HG02571 (cell line): ENCODE measurements around the gene FBN3.
"Not testable (repeated sequence)": the region's sequence is repeated elsewhere in the genome, so short reads cannot be mapped to it uniquely, and the experiment has no call there.

Experiments used
- ATAC-seq: cut with Tn5 transposase; IDR thresholded peaks from one replicate; pipeline ENCODE4 v1.9.1; 2021; ENCODE audit warnings: mild to moderate bottlenecking, moderate library complexity; ENCODE audit not compliant: unreplicated experiment

The FBN3 gene

DNA sequence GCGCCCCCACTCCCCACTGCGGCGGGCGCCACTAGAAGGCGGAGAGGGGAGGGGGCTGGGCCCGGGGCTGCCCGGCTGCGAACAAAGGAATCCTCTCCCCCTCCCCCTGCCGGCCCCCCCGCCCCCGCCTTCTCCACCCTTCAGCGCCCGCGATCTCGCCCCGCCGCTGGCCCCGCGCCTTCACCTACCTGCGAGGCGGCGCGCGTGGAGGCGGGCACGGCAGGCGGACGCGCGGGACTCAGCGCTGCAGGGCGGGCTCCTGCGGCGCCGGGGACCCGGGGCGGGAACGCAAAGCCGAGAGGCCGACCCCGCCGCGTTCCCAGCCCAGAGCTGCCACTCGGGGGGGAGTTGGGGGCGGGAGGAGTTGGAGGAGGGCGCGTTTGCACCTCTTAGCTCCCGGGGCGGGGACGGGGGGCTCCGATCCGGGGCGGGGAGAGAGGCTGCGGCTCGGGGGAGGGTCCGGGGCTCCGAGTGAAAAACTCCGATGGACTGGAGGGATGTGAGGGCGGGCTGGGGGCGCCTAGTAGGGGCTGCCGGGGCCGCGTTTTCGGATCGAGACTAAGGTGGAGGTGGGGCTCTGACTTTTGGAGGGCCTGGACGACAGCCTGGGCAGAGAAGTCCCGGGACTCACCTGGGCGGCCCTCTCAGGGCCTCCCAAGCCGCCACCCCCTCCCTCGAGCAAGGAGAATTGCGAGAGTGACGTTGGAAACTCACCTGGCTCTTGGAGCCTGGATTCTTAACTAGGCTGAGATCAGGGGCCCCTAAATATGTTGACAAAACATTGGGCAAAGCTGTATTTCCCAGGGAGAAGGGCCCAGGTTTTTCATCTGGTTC, at the start of gene FBN3:
TSS of gene FBN3 (minus strand) at position 332 of the 834 bp plus-strand sequence. CDS start 2,112 bp downstream, outside the sequence.
- ATAC-seq = no peak

DNA sequence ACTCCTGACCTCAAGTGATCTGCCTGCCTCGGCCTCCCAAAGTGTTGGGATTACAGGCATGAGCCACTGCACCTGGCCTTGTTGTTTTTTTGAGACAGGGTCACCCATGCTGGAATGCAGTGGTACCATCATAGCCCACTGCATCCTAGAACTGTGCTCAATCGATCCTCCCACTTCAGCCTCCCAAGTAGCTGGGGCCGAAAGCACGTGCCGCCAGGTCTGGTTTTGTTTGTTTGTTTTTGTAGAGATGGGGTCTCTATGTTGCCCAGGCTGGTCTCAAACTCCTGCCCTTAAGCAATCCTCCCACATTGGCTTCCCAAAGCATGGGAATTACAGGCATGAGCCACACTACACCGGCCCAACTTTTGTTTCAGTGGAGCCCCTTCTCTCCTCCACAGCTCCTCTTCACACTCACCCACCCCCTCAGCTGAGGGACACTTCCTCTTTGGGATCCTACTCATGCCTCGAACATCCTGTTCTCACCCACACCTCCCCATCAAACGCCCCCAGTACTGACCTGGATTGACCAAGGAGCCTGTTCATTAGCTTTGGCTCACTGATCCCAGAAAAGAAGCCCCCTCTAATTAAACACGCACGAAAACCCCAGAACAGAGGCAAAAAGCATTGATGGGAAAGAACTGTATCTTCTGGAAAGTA, 47.0 kb upstream of the FBN3 start:
- ATAC-seq = no peak

DNA sequence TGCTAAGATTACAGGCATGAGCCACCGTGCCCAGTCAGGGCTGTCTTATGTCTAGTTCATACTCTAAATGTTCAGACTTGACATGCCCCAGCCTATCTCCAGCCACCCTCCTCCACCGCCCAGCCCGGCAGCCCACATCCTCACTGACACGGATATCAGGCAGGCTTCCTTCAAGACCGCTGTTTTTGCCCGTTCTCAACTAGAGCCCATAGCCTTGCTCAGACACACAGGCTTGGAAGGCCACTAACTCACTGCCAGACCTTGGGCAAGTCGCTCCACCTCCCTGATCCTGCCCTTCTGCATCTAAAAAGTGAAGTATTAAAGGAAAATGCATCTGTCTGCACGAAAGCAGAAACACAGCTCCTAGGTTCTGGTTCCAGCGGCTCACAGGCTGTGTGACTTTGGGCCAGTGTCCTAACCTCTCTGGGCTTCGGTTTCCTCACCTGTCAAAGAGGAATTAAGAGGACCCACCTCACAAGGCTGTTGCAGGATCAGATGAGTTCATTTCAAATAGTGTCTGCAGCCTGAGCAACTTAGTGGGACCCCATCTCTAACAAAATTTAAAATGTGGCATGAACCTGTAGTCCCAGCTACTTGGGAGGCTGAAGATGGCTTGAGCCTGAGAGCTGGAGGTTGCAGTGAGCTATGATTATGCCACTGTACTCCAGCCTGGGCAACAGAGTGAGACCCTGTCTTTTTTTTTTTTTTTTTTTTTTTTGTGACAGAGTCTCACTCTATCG, 45.3 kb upstream of the FBN3 start:
- ATAC-seq = no peak

DNA sequence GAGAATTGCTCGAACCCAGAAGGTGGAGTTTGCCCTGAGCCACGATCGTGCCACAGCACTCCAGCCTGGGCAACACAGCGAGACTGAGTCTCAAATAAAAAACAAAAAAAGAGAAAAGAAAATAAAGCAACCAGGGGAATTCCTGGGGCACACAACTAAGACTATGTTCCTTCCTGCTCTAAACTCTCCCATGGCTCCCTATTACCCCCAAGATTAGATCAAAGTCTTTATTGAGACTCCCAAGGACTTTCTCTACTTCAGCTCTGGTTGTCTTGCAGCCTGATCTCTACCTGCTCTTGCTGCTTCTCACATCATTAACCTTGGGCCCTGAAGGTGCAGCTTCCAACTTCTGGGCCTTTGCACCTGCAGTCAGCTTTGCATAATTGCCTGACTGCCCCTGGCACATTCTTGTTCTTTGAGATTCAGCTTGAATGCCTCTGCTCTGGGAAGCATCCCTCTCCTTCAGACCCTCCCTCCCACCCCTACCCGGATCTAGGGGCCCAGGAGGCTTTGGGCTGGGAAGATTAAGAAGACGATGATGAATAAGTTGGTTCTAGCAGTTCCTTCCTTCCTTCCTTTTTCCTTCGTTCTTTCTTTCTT, 42.9 kb upstream of the FBN3 start:
- no peak for ATAC-seq

DNA sequence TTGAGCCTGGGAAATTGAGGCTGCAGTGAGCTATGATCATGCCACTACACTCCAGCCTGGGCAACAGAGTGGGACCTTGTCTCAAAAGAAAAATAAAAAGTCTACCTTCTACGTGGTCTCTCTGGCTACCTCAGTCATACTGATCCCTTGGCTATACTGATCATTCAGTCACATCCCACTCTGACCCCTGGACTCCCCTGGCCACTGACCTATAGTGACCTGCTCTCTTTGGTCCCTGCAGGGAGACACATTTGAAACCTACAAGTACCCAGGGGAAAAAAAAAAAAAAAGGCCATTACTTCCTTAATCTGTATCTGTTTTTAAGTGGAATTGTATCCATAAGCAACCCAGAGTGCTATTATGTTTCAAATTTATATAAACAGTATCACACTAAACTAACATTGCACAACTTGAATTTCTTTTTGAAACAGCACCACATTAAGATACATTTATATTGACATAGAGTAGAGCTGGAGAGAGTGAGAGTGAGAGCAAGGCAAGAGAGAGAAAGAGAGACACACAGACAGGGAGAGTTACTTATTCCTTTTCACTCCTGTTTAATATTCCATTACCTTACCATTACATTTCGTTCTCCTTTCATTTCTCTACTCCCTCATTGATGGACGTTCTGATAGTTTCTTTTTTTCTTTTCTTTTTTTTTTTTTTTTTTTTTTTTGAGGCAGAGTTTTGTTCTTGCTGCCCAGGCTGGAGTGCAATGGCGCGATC, 36.1 kb upstream of the FBN3 start:
- no peak for ATAC-seq

DNA sequence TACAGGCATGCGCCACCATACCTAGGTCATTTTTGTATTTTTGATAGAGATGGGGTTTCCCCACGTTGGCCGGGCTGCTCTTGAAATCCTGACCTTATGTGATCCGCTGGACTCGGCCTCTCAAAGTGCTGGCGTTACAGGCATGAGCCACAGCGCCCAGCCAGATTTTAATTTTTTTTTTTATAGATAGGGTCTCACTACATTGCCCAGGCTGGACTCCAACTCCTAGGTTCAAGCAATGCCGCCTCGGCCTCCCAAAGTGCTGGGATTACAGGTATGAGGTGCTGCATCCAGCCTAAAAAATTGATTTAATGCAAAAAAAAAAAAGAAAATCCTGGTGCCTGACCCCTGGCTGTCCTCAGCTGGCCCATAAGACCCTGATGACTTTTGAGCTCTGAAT, 34.9 kb upstream of the FBN3 start:
- no peak for ATAC-seq

DNA sequence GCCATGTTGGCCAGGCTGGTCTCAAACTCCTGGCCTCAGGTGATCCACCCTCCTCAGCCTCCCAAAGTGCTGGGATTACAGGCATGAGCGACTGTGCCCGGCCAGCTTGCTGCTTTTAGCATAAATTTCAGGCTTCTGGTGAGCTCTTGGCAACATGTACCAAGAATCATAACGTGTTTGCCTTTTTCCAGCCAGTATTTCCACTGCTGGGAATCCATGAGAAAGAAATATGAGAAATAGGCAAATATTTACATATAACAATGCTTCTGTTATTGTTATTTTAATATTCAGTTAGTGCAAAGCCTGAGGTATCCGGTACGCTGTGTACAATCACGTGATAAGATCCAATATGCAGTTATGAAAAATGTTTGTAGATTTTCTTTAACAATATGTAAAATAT, 30.6 kb upstream of the FBN3 start:
- ATAC-seq = no peak

DNA sequence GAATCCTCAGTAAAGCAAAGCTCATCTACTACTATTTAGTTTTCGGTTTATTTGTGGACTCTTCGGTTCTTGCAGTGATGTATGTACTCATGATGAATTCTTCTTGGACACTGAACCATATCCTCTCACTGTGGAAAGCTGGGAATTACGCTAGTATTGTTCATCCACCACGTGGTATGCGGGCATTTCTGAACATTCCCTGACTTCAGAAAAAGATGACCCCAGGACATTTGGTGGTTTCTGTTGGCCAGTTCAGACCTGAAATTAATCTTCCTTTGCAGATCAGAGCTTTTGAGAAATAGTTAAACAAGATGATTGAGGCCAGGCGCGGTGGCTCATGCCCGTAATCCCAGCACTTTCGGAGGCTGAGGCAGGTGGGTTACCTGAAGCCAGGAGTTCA, 25.3 kb upstream of the FBN3 start:
- ATAC-seq = no peak

DNA sequence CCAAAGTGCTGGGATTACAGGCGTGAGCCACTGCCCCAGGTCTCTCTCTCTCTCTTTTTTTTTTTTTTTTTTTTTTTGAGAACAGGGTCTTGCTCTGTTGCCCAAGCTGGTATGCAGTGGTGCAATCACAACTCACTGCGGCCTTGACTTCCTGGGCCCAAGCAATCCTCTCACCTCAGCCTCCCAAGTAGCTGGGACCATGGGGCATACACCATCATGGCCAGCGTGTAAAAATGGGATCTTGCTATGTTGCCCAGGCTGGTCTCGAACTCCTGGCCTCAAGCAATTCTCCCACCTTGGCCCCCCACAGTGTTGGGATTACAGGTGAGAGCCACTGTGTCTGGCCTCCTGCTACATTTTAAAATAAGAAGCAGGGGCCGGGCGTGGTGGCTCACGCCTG, 19.1 kb upstream of the FBN3 start:
- ATAC-seq = no peak

DNA sequence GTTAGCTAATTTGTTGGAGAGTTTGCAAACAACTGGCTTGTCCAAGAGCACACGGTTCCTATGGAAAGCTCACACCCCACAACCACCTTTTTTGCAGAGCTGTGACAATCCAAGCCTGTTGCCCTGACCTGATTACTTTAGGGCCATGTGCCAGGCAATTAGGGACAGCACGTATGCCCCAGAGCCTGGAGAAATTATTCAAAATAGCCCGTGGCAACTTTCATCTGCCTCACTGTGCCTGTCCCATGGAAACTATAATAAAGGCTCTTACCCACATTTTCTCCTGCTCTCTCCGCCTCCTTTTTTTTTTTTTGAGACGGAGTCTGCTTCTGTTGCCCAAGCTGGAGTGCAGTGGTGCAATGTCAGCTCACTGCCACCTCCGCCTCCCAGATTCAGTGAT, 18.6 kb upstream of the FBN3 start:
- ATAC-seq = no peak

DNA sequence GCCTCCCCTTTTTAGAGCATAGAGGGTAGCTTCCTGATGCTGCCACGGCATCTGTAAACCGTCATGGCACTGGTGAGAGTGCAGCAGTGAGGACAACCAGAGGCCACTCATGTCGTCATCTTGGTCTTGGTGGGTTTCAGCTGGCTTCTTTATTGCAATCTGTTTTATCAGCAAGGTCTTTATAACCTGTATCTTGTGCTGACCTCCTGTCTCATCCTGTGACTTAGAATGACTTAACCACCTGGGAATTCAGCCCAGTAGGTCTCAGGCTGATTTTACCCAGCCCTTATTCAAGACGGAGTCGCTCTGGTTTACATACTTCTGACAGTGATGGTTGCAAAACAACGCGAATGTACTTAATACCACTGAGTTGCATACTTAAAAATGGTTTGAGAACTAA, 14.4 kb upstream of the FBN3 start:
- ATAC-seq = no peak

DNA sequence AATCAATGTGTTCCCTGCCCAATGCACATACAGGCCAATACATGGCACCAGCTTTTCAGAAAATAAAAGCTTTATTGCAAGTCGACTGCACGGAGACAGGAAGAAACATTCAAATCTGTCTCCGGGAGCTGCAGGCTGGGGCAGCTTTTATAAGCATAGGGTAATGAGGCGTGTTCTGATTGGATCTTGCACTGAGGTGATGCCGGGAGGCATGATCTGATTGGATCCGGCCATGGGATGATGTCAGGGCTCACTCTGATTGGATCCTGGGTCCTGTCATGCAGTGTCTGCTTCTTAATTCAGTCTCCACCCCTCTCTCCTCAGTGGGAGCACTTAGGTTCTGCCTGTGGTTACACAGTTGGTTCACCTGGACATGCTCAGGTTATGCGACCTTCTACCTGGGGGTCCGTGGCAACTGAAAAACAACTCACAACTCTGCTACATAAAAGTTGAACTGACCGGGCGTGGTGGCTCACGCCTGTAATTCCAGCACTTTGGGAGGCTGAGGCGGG, 11.8 kb upstream of the FBN3 start:
- no peak for ATAC-seq

DNA sequence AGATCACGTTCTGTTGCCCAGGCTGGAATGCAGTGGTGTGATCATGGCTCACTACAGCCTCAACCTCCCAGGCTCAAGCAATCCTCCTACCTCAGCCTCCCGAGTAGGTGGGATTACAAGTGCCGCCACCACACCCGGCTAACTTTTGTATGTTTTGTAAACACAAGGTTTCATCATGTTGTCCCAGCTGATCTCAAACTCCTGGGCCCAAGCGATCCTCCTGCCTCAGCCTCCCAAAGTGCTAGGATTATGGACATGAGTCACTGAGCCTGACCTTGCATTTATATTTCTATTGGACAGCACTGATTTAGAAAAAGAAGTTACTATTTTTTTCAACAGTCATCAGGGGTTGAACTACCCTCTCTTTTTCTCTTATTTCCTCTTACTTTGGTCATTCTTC, 9.9 kb upstream of the FBN3 start:
- not testable (repeated sequence) for ATAC-seq

DNA sequence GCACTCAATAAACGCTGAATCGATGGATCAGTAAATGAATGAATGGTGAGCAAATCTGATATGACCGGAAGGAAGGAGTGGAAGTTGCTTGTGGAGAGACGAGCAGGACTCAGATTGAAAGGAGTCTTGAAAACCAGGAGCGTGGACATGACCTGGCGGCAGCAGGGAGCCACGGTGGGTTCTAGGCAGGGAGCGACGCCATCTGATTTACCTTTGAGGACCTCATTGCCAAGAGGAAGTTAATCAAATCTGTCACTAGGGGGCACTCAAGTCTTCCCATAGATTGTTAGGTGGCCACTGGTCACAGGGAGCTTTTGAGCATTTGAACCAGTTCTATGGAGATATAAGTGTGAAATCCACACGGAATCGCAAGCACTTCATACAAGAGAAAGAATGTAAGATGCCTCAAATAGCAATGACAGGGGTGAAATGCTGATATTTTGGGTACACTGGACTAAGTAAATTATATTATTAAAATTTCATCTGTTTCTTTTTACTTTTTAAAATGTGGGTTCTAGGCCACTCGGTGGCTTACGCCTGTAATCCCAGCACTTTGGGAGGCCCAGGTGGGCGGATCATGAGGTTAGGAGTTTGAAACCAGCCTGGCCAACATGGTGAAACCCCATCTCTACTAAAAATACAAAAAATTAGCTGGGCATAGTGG, 9.2 kb upstream of the FBN3 start:
- ATAC-seq = no peak

DNA sequence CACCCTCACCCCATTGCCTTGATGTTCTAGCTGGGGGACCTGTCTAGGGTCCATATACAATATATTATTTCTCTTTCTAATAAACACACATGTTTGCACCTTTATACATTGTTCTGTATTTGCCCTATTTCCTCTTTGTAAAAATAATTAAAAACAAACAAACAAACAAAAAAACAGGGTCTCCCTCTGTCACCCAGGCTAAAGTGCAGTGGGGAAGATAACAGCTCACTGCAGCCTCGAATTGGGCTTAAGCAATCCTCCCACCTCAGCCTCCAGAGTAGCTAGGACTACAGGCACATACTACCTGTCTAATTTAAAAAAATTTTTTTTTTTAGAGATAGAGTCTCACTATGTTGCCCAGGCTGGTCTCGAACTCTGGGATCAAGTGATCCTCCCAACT, 5.9 kb upstream of the FBN3 start:
- ATAC-seq = no peak

DNA sequence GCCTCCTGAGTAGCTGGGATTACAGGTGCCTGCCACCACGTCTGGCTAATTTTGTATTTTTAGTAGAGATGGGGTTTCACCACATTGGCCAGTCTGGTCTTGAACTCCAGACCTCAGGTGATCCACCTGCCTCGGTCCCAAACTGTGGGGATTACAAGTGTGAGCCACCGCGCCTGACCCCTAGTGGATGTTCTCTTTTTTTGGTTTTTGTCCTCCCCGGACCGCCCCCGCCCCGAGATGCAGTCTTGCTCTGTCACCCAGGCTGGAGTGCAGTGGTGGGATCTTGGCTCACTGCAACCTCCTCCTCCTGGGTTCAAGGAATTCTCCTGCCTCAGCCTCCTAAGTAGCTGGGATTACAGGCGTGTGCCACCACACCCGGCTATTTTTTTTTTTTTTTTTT, 4.6 kb upstream of the FBN3 start:
- not testable (repeated sequence) for ATAC-seq

DNA sequence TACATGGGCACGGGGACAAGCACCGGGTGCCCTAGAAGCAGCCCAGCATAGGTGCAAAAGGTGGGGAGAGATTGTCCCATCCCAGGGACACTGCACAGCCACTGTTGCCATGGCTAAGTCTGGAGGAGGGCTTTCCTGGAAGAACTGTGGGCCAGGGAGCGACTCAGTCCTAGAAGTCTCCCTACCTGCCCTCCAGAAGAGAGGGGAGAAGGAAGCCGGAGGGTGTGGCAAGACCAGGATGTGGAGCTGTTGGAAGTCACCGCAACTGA, 2.3 kb upstream of the FBN3 start:
- no peak for ATAC-seq

DNA sequence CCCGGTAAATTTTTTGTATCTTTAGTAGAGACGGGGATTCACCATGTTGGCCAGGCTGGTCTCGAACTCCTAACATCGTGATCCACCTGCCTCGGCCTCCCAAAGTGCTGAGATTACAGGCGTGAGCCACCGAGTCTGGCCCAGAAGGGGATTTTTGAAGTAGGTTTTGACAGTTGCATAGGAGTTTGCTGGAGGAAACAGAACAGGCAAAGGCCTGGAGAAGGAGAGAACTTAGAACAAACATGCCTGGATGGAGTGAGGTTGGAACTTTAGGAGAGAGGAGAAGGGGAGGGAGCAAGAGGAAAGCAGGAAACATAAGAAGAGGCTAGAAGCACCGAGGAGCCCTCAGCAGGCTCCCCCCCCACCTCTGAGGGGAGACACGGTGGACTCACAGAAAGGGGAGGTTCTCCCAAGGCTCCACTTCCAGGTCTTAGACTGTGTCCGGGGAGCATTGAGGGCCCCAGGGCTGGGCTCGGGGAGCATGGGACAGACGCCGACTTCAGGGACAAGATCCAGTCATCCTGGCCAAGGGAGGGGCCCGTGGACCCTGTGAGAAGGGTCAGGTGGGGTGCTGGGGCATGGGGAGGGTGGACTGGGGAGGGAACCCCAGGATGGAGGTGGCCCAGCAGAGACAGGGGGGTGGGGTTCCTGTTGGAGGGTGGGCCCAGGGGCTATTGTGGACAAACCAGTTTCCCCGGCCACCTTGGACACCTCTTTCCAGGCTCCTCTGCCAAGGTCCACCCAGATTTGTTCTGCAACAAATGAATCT, 1.8 kb upstream of the FBN3 start:
- ATAC-seq = no peak

DNA sequence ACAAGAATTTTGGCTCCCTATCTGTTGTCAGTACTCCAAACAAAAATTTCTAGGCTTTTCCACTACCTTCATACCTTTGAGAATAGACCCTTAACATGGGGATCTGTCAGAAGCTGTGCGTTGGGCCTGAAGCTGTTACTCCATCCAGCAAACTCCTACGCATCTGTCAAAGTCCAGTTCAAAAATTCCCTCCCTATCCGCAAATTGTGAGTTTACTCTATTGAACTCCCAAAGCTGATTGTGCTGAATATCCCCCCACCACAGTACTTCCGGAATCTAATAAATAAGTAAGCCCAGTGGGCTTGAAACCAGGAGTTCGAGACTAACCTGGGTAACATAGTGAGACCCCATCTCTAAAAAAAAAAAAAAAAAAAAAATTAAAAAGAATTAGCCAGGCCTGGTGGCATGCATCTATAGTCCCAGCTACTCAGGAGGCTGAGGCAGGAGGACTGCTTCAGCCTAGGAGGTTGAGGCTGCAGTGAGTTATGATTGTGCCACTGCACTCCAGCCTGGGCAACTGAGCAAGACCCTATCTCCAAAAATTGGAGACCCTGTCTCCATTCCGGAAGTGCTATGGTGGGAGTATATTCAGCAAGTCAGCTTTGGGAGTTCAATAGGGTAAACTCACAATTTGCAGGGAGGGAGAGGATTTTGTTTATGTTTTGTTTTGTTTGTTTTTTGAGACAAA, 930 bp upstream of the FBN3 start:
- ATAC-seq = no peak
